ENCODE results near the gene FRMD4A. TPM values are rescaled to one million over a fixed set of nuclear protein-coding genes. Genes with fewer than 3 reads are reported as not detected.
A peak's percentile ranks its signal among the peaks of the same experiment; 100 is the strongest.

The FRMD4A gene
- total RNA-seq, 1 donor from 2014 or later = 33.3 TPM

GRCh38 chr10:14016011-14016536 lies 314.6 kb downstream of the FRMD4A start:
- peak; percentile 36 for DNase-seq

- DNase-seq = no peak
Observed at GRCh38 chr10:14014423-14014822, 316.3 kb downstream of the FRMD4A start.

- no peak for DNase-seq
Observed at GRCh38 chr10:14010769-14011574, 319.8 kb downstream of the FRMD4A start.

- DNase-seq = peak; percentile 84
Observed at GRCh38 chr10:14010101-14010558, 320.6 kb downstream of the FRMD4A start.

- DNase-seq = peak; percentile 83
Observed at GRCh38 chr10:14009371-14010100, 321.2 kb downstream of the FRMD4A start.

GRCh38 chr10:14008740-14009080 lies 322.0 kb downstream of the FRMD4A start:
- DNase-seq = no peak

- DNase-seq = no peak
Observed at GRCh38 chr10:14004536-14004935, 326.2 kb downstream of the FRMD4A start.

GRCh38 chr10:14003517-14004184 lies 327.1 kb downstream of the FRMD4A start:
- DNase-seq = peak; percentile 21

GRCh38 chr10:14001298-14002040 lies 329.3 kb downstream of the FRMD4A start:
- peak; percentile 25 for DNase-seq

GRCh38 chr10:13998163-13998835 lies 332.4 kb downstream of the FRMD4A start:
- no peak for DNase-seq

GRCh38 chr10:13997650-13998049 lies 333.1 kb downstream of the FRMD4A start:
- no peak for DNase-seq

GRCh38 chr10:13994932-13995331 lies 335.8 kb downstream of the FRMD4A start:
- DNase-seq = no peak

GRCh38 chr10:13993673-13994089 lies 337.0 kb downstream of the FRMD4A start:
- DNase-seq = no peak

- peak; percentile 10 for DNase-seq
Observed at GRCh38 chr10:13993169-13993568, 337.6 kb downstream of the FRMD4A start.

GRCh38 chr10:13991353-13991752 lies 339.4 kb downstream of the FRMD4A start:
- DNase-seq = no peak

- DNase-seq = peak; percentile 82
Observed at GRCh38 chr10:13990946-13991345, 339.8 kb downstream of the FRMD4A start.

- DNase-seq = peak; percentile 86
Observed at GRCh38 chr10:13990392-13990805, 340.3 kb downstream of the FRMD4A start.

- DNase-seq = no peak
Observed at GRCh38 chr10:13989616-13990015, 341.1 kb downstream of the FRMD4A start.

- DNase-seq = no peak
Observed at GRCh38 chr10:13987446-13987845, 343.3 kb downstream of the FRMD4A start.

GRCh38 chr10:13984647-13985155 lies 346.0 kb downstream of the FRMD4A start:
- DNase-seq = no peak

GRCh38 chr10:13983035-13983434 lies 347.7 kb downstream of the FRMD4A start:
- no peak for DNase-seq

All from skin of body (tissue), 2 donors.